ENCODE data around the gene KDM4C.

KDM4C gene

DNA sequence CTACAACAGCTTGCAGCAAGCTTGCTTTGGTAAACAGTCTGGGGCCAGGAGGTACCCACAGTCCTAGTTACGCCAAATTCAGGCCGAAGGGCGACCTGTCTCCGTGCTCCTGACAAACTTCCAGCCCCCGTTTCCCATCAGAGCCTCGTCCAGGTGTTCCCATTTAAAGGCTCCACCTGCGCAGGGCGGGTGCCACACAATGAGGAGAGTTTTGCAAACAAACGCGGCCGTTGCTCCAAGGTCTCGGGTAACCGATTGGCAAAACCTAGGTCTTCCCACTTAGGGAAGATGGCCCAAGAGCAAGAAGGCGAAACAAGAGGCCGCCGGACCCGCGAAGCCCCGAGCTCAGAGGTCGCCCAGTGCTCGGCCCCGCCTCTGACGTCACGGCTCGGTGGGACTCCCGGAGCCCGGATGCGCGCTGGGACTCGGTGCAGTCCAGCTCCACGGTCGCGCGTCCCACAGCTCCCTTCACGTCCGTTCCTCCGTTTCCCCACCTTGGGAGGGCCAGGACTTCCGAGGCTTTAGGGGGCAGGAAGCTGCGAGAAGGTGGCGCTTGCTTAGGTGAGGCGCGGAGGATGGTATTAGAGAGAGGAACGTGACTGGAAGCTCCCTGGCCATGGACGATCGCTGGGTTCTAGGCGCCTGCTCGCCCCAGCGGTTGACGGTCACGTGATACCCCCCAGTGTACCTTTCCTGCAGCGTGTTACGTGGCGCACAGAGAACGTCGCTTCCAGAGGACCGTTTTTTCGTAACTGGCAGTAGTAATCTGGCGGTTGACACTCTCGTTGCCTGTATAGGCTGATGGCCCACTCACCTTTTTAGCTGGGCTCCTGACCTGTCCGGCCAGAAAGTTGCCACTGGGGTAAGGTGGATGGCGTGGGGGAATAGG, 41.8 kb upstream of the KDM4C start:
- Histone ChIP-seq H3K4me3 (ENCODE audit: low read depth, low read length, poor library complexity, severe bottlenecking) (peak overlapping the region; percentile 57), H3K27me3 (ENCODE audit: insufficient read depth, low read length) (no peaks in the 10 kb centered on the region), H3K4me1 (ENCODE audit: insufficient read depth, low read length, severe bottlenecking) (peaks cover 17% of the 10 kb centered on the region), H3K9ac (ENCODE audit: low read length) (peak overlapping the region; percentile 60), H3K9me2 (ENCODE audit: low read depth, low read length) (no peaks in the 10 kb centered on the region), H3K4me2 (ENCODE audit: low read length) (peak overlapping the region; percentile 86), H3K9me3 (ENCODE audit: low read length) (no peaks in the 10 kb centered on the region), H3K27ac (ENCODE audit: low read depth, low read length, poor library complexity, severe bottlenecking) (no peak overlapping the region), H2AFZ (ENCODE audit: low read length) (peak overlapping the region; percentile 95; the same call in 1 of the 2 replicates), H4K20me1 (ENCODE audit: insufficient read depth, low read length) (no peaks in the 10 kb centered on the region), H3K36me3 (ENCODE audit: insufficient read depth, low read length) (no peaks in the 10 kb centered on the region), H3K79me2 (ENCODE audit: insufficient read depth, low read length) (no peaks in the 10 kb centered on the region), H3F3A (ENCODE audit: insufficient read depth, low read length) (no peaks in the 10 kb centered on the region)
- TF ChIP-seq, protein P1, sequence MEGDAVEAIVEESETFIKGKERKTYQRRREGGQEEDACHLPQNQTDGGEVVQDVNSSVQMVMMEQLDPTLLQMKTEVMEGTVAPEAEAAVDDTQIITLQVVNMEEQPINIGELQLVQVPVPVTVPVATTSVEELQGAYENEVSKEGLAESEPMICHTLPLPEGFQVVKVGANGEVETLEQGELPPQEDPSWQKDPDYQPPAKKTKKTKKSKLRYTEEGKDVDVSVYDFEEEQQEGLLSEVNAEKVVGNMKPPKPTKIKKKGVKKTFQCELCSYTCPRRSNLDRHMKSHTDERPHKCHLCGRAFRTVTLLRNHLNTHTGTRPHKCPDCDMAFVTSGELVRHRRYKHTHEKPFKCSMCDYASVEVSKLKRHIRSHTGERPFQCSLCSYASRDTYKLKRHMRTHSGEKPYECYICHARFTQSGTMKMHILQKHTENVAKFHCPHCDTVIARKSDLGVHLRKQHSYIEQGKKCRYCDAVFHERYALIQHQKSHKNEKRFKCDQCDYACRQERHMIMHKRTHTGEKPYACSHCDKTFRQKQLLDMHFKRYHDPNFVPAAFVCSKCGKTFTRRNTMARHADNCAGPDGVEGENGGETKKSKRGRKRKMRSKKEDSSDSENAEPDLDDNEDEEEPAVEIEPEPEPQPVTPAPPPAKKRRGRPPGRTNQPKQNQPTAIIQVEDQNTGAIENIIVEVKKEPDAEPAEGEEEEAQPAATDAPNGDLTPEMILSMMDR (IDR thresholded peaks at IDR 0.05; ENCODE audit: low read length), result no peak
- TF ChIP-seq EZH2 (IDR thresholded peaks at IDR 0.05; ENCODE audit: borderline replicate concordance, low read length), result no peak

DNA sequence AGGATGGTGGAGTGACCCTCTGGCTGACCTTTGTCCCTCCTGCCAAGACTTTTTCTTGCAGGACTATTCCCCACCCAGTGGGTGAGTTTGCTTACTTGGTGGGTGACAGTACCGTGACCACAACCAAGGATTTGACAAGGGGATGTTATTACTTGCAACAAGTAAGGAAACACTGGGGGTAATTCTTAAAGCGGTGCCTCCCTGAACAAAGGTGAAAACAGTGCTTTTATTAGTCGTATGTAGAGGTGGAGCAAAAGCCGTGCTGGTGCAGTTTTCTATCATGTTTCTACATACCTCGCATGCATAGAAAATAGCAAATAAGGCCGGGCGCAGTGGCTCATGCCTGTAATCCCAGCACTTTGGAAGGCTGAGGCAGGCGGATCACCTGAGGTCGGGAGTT, 41.0 kb upstream of the KDM4C start:
- no peaks in the 10 kb centered on the region for H3K79me2 ChIP-seq (ENCODE audit: insufficient read depth, low read length)
- no peaks in the 10 kb centered on the region for H3K27me3 ChIP-seq (ENCODE audit: insufficient read depth, low read length)
- no peaks in the 10 kb centered on the region for H3K9me3 ChIP-seq (ENCODE audit: low read length)
- no peak overlapping the region for H3K27ac ChIP-seq (ENCODE audit: low read depth, low read length, poor library complexity, severe bottlenecking)
- H3K4me1 ChIP-seq (ENCODE audit: insufficient read depth, low read length, severe bottlenecking), result peaks cover 17% of the 10 kb centered on the region
- H3K4me3 ChIP-seq (ENCODE audit: low read depth, low read length, poor library complexity, severe bottlenecking), result peak overlapping the region; percentile 57
- no peaks in the 10 kb centered on the region for H4K20me1 ChIP-seq (ENCODE audit: insufficient read depth, low read length)
- no peaks in the 10 kb centered on the region for H3F3A ChIP-seq (ENCODE audit: insufficient read depth, low read length)
- peak overlapping the region; percentile 86 for H3K4me2 ChIP-seq (ENCODE audit: low read length)
- TF ChIP-seq, protein P1 (IDR thresholded peaks at IDR 0.05; ENCODE audit: low read length), result no peak
- no peak for TF ChIP-seq EZH2 (IDR thresholded peaks at IDR 0.05; ENCODE audit: borderline replicate concordance, low read length)
- peak overlapping the region; percentile 60; the same call in 1 of the 2 replicates for H3K9ac ChIP-seq (ENCODE audit: low read length)
- no peaks in the 10 kb centered on the region for H3K36me3 ChIP-seq (ENCODE audit: insufficient read depth, low read length)
- no peaks in the 10 kb centered on the region for H3K9me2 ChIP-seq (ENCODE audit: low read depth, low read length)
- no peak overlapping the region for H2AFZ ChIP-seq (ENCODE audit: low read length)

DNA sequence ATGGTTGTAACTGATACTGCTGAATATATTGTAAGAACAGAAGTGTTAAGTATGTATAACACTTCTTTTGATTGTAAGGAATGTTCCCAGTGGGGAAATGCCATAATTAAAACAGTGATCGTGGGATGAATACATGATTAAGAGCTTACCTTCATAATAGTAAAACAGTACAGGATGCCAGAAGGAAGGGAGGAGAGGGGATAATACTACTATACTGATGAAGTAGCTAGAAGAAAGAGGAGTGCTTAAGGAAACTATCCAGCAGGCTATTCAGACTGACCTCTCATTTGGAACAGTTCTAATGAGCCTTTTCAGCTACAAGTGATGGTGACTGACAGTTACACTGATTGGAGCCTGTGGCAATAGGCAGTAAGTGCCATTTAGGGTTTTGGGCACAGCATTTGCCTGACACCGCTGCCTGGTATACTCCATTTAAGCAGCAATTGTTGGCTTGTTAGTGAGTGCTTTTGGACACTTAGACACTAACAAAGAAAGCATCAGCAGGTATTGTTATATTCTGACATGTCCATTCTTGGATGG, 33.8 kb upstream of the KDM4C start:
- no peak for TF ChIP-seq EZH2 (IDR thresholded peaks at IDR 0.05; ENCODE audit: borderline replicate concordance, low read length)
- TF ChIP-seq, protein P1 (IDR thresholded peaks at IDR 0.05; ENCODE audit: low read length), result no peak
- Histone ChIP-seq H3K9me2 (ENCODE audit: low read depth, low read length) (no peaks in the 10 kb centered on the region), H3K4me2 (ENCODE audit: low read length) (no peak overlapping the region), H3K27me3 (ENCODE audit: insufficient read depth, low read length) (no peaks in the 10 kb centered on the region), H3K4me3 (ENCODE audit: low read depth, low read length, poor library complexity, severe bottlenecking) (no peak overlapping the region), H3K27ac (ENCODE audit: low read depth, low read length, poor library complexity, severe bottlenecking) (no peak overlapping the region), H3K4me1 (ENCODE audit: insufficient read depth, low read length, severe bottlenecking) (peaks cover 9% of the 10 kb centered on the region), H3K9ac (ENCODE audit: low read length) (no peak overlapping the region), H3F3A (ENCODE audit: insufficient read depth, low read length) (no peaks in the 10 kb centered on the region), H4K20me1 (ENCODE audit: insufficient read depth, low read length) (no peaks in the 10 kb centered on the region), H3K36me3 (ENCODE audit: insufficient read depth, low read length) (no peaks in the 10 kb centered on the region), H3K9me3 (ENCODE audit: low read length) (no peaks in the 10 kb centered on the region), H2AFZ (ENCODE audit: low read length) (no peak overlapping the region), H3K79me2 (ENCODE audit: insufficient read depth, low read length) (no peaks in the 10 kb centered on the region)
